ES-I3 (cell line): ENCODE data around the gene KSR2.

Source experiments
- H3K36me3 ChIP-seq: 2 replicates; pipeline ENCODE4 v1.6.1; 2013; ENCODE audit warnings: mild to moderate bottlenecking, low read length, control low read depth, moderate library complexity; ENCODE audit not compliant: insufficient read depth
- H3K4me1 ChIP-seq: 2 replicates; pipeline ENCODE4 v1.6.1; 2013; ENCODE audit warnings: mild to moderate bottlenecking, control low read depth, low read length; ENCODE audit not compliant: insufficient read depth
- H3K9ac ChIP-seq: 2 replicates; pipeline ENCODE4 v1.6.1; 2013; ENCODE audit warnings: low read depth, mild to moderate bottlenecking, low read length, moderate library complexity
- H3K9me3 ChIP-seq: 2 replicates; pipeline ENCODE4 v1.6.1; 2013; ENCODE audit warnings: mild to moderate bottlenecking, low read length, moderate library complexity; ENCODE audit not compliant: control insufficient read depth, insufficient read depth

The KSR2 gene

DNA sequence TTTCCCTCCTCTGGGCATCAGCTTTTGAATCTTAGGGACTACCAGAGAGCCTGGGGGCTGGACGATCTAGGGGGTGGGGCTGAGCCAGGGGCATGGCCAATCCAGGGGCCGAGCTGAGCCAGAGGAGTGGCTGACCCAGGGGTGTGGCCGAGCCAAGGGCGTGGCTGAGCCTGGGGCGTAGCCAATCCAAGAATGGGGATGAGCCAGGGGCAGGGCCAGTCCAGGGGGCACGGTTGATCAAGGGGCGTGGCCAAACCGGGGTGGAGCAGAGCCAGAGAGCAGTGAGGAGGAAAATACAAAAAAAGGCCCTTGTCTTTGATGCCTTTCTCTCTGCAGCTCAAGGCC is 388.1 kb downstream of the KSR2 start:
- no peak overlapping the region for H3K9ac ChIP-seq
- no peaks in the 10 kb centered on the region for H3K9me3 ChIP-seq
- H3K36me3 ChIP-seq = no peaks in the 10 kb centered on the region

DNA sequence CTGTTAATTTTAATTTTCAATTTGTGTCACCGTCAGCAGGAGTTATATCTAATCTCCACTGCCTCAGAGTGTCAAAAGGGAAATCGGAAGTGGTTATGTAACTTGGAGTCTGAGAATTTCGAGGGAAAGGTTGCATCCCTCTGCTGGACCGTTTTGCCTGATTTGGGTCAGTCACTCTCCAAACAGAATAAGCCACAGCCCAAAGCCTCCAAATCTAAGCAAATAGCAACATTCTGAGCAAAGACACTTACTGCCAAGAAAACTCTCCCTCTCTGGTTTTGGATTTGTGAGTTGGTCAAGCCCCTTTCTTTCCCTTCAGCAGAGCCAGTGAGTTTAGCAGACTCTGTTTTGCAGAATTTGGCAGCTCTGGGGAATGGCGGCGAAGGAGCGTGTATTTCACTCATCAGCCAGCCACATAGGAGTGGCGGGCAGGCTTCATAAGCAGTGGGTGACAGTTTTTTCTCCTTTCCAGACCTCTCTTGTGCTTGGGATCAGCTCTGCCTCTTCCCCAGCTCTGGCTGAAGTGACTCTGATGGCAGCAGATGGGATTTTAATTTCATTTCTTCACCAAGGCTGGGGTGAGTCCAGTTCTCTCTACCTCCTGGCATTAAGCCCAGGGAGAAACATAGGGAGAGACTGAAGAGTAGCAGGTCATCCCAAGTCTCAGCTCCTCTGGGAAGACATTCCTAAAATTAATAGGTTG is 388.6 kb downstream of the KSR2 start:
- Histone ChIP-seq H3K9ac (no peak overlapping the region), H3K9me3 (no peaks in the 10 kb centered on the region), H3K4me1 (peaks cover 5% of the 10 kb centered on the region), H3K36me3 (no peaks in the 10 kb centered on the region)

More for the DNA sequence above, 388.1 kb downstream of the KSR2 start:
- peaks cover 5% of the 10 kb centered on the region for H3K4me1 ChIP-seq

DNA sequence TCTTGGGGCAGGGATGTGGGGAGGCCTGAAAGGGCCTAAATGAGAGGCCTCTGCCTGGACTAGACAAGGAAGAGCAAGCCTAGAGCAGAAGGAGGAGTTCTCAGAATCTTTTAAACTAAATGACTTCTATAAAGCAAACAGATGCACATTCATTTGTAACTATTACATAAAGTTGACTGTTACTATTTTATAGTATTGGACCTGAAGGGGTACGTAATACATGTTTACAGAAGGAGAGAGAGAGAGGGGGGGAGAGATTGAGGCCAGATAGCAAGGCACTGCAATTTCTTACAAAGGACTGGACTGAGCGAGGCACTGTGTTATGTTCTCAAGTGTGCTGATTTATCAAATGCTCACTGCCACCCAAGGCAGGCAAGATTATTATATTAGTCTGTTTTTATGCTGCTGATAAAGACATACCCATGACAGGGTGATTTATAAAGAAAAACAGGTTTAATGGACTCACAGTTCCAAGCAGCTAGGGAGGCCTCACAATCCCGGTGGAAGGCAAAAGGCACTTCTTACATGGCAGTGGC is 391.6 kb downstream of the KSR2 start:
- Histone ChIP-seq H3K9me3 (no peaks in the 10 kb centered on the region), H3K4me1 (peaks cover 5% of the 10 kb centered on the region), H3K36me3 (no peaks in the 10 kb centered on the region), H3K9ac (no peak overlapping the region; the same call in 1 of the 2 replicates)

DNA sequence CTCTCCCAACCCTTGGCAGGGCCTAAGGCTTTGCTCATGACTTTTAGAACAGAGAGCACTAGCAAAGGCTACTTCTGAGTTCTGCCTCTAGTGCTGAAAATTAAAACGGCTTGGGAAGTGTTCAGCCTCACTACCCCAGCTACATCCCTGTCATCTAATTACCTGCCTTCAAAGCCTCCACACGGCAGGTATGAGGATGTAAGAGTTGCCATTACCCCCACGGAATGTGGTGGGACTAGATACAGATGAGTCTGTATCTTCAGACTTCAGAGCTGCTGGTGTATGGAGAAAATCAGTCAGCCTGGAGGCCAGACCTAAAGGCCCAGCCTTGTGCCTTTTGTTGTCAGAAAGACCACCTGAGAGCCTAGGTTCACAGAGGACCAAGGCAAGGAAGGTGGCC is 392.7 kb downstream of the KSR2 start:
- Histone ChIP-seq H3K36me3 (no peaks in the 10 kb centered on the region), H3K4me1 (peaks cover 2% of the 10 kb centered on the region), H3K9me3 (no peaks in the 10 kb centered on the region), H3K9ac (no peak overlapping the region)

DNA sequence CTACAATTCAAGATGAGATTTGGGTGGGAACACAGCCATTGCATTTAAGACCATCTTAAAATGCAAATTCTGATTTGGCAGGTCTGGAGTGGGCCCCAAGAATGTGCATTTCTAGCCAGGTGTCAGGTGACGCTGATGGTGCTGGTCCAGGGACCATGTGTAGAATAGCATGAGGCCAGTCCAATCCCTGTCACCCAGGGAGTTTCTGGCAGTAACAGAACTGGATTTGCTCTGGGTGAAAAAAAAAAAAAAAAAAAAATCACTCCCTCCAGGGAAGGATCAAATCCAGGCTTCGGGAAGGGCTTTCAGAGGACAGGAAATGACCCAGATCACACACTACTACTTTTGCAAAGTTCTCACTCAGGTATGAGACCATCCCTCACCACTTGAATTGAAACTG is 394.1 kb downstream of the KSR2 start:
- H3K9ac ChIP-seq = no peak overlapping the region
- H3K9me3 ChIP-seq = no peaks in the 10 kb centered on the region
- H3K36me3 ChIP-seq = no peaks in the 10 kb centered on the region
- H3K4me1 ChIP-seq = no peaks in the 10 kb centered on the region

DNA sequence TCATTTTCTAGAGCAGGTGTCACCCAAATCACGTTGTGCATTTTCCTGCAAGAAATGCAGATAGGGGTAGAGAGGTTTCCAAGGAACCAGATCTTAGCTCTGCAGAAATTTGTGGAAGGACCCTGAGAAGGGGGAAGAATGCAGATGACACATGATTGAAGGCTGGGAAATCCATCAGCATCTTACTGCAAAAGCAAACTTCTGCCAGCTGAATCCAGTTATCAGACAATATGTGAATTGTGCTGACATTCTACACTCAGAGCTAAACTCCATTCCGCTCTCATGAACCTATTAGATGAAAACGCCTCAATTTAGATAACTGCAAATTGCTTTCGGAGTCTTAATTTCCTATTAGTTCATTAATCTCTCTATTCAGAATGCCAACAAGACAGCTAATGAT is 396.0 kb downstream of the KSR2 start:
- Histone ChIP-seq H3K4me1 (no peaks in the 10 kb centered on the region), H3K9me3 (no peaks in the 10 kb centered on the region), H3K36me3 (no peaks in the 10 kb centered on the region), H3K9ac (no peak overlapping the region)

DNA sequence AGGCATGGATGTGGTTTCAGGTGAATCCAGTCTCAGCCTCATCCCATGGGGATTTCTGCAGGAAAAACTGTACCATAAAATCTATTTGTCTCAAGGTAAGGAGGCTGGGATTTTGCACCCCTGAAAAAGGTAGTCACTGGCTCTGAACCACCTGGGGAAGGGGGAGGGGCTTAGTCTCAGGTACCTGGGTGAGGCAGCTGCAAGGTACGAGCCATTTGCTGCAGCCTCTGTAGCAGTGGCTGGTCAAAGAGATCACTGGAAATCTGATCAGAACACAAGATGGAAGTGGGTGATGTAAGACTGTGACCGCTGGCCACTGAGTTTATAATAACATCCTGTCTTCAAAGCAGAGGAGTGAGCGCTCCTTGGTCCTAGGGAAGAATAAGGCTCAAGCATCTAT is 397.5 kb downstream of the KSR2 start:
- no peaks in the 10 kb centered on the region for H3K4me1 ChIP-seq
- no peaks in the 10 kb centered on the region for H3K36me3 ChIP-seq

DNA sequence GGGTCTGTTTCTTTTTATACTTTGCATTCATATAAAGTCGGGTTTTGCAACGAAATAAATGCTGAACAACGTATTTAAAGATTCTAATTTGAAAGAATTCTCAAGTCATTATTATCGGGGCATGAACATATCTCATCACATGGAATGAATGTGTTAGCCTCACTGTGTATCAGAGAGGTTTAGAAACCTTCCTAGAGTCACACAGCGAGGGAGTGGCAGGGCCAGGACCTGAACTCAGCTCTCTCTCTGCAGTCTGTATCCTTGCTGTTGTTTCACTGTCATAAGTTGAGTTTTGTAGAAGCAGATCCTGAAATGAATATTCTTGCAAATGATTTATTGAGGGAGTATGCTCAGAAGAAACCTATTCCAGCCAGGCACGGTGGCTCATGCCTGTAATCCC is 398.2 kb downstream of the KSR2 start:
- Histone ChIP-seq H3K9me3 (no peaks in the 10 kb centered on the region), H3K4me1 (no peaks in the 10 kb centered on the region), H3K36me3 (no peaks in the 10 kb centered on the region), H3K9ac (no peak overlapping the region)

More for the DNA sequence above, 397.5 kb downstream of the KSR2 start:
- no peak overlapping the region for H3K9ac ChIP-seq
- no peaks in the 10 kb centered on the region for H3K9me3 ChIP-seq

DNA sequence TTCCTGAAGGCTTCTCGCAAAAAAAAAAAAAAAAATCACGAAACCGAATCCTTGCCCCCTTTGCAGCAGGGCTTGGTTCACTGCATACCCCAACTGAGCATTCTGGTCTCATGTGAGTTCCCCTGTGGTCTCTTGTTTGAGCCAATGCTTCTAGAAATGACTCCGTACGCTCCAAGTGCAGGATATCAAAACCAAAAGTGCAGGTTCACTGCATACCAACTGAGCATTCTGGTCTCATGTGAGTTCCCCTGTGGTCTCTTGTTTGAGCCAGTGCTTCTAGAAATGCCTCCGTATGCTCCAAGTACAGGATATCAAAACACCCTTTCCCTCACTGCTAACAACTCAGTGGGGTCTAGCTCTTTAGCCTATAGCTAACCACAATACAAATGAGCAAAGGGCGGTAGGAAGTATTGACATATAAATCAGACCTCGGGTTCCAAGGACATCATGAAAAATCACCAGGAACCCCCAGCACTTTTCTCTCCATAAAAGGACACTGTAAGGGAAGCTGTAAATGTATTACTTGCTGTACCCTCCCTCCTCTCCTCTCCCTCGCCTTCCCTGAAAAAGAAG is 401.1 kb downstream of the KSR2 start:
- Histone ChIP-seq H3K9ac (no peak overlapping the region), H3K36me3 (no peaks in the 10 kb centered on the region), H3K4me1 (0 out of 2 replicates have a peak, but pooled peaks cover 3% of the 10 kb centered on the region), H3K9me3 (no peaks in the 10 kb centered on the region)

DNA sequence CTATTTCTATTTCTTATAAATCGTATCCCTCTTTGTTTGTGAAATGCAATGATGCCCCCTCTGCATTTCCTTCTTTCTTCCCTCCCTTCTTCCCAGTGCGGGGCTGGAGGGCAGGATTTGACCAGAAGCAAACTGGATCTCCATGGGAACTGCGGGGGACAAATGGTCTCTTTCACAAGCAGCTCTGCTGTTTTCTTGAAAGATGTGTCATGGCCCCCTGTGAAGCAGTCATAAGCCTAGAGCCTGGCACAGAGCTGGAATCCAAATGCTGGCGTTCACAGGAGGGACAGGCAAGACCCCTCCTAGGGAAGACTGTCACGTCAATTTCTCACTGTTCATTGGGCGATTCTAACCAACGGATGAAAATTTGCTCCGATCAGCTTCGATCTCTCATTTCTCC is 403.9 kb downstream of the KSR2 start:
- H3K9ac ChIP-seq = no peak overlapping the region

DNA sequence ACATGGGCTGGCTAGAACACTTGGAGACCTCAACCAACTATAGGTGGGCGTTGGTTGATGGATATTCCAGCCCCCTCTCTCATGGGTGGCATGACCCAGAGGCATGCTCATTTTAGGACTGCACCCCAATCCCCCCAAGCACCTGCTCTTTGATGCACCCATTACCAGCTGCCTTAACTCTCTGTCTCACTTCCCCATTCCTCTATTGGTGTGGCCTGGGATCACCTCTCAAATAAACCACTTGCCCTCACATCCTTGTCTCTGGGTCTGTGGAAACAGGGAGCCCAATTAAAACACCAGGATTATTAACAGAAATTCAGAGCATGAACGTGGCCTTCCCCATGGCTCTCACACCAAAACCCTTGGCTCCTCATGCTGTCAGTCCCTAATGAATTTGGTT is 405.1 kb downstream of the KSR2 start:
- H3K36me3 ChIP-seq = no peaks in the 10 kb centered on the region
- H3K4me1 ChIP-seq = 0 out of 2 replicates have a peak, but pooled peaks cover 3% of the 10 kb centered on the region
- no peak overlapping the region for H3K9ac ChIP-seq
- no peaks in the 10 kb centered on the region for H3K9me3 ChIP-seq

More for the DNA sequence above, 403.9 kb downstream of the KSR2 start:
- H3K36me3 ChIP-seq = no peaks in the 10 kb centered on the region
- H3K4me1 ChIP-seq = 0 out of 2 replicates have a peak, but pooled peaks cover 3% of the 10 kb centered on the region
- no peaks in the 10 kb centered on the region for H3K9me3 ChIP-seq

DNA sequence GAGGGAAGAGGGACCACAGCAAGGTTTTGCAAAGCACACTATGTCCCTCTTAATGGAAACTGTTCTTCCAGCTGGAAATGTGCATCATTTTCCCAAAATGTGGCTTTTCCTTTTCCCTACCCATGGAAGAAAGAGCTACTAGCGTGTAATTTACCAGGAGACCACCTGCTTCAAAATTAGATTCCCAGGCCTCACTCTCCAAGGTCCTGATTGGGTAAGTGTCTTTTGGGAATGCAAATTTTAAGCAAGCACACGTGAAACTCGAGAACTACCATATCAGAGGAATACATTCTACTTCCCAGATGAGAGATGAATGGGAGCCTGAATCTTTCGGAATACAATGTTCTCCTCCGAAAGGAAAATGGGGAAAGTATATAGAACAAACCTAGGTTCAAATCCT is 405.8 kb downstream of the KSR2 start:
- Histone ChIP-seq H3K9ac (no peak overlapping the region), H3K4me1 (0 out of 2 replicates have a peak, but pooled peaks cover 3% of the 10 kb centered on the region), H3K9me3 (no peaks in the 10 kb centered on the region), H3K36me3 (no peaks in the 10 kb centered on the region)

DNA sequence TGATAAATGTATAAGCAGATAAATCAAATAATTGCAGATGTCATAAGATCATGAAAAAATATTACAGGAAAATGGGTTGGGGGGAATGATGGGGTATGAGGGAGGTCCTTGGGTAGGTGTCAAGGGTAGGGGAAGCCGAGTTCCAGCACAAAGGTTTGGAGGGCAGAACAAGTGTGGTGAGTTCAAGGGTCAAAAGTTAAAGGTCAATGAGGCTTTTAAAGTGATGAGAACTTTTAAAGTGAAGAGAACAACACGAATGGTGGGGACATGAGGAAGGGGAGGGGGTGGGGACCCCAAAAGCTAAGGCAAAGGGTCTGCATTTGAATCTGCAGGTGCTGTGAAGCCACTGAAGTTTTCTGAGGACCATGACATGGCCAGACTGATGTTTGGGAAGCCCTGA is 406.8 kb downstream of the KSR2 start:
- H3K4me1 ChIP-seq = 0 out of 2 replicates have a peak, but pooled peaks cover 3% of the 10 kb centered on the region
- H3K9ac ChIP-seq = no peak overlapping the region
- no peaks in the 10 kb centered on the region for H3K36me3 ChIP-seq
- H3K9me3 ChIP-seq = no peaks in the 10 kb centered on the region

DNA sequence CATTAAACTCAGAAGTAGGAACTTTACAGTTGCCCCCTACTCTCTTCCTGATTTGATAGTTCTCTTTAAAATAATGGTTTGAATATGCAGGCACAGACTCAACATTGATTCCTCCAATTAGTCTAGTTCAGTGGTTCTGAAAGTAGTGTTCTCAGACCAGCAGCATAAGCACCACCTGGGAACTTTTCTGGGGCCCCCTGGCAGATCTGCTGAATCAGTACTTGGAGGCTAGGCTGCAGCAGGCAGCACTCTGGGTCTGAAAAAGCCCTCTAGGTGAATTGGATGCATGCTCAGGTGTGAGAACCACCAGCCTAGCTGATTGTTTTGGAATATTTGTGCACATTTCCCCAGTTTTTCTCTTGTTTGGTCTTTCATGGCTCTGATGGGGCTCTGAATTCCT is 408.8 kb downstream of the KSR2 start:
- Histone ChIP-seq H3K9ac (no peak overlapping the region), H3K4me1 (0 out of 2 replicates have a peak, but pooled peaks cover 3% of the 10 kb centered on the region), H3K9me3 (no peaks in the 10 kb centered on the region), H3K36me3 (no peaks in the 10 kb centered on the region)

DNA sequence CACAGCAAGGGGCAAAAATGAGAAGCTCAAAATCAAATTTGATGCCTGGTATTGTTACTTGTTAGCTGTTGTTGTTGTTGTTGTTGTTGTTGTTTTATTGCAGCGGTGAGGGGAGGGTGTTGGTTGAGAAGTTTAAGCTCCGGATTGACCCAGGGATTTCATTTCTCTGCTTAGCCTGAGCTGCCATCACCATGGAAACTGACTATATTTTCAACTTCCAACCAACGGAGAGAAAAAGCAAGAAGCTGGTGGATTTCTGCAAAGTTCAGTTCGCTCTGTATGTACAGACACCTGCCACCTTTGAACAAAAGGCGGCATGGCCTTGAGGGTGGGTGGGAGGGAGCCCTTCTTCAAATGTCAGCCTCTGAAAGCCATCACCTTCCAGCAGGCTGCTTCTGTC is 412.9 kb downstream of the KSR2 start:
- Histone ChIP-seq H3K9me3 (no peaks in the 10 kb centered on the region), H3K36me3 (no peaks in the 10 kb centered on the region), H3K9ac (no peak overlapping the region), H3K4me1 (no peaks in the 10 kb centered on the region)
